ENCODE measurements around the gene ADIG.

Gene ADIG

GRCh38 chr20:38615283-38615682, 34.3 kb downstream of the ADIG start:
- TF ChIP-seq ZFX (IDR thresholded peaks at IDR 0.05), result no peak
- TF ChIP-seq CTCF (conservative IDR thresholded peaks at IDR 0.05), result no peak
- H3K27ac ChIP-seq, result no peak overlapping the region

- H3K27ac ChIP-seq, result no peak overlapping the region
- TF ChIP-seq CTCF (conservative IDR thresholded peaks at IDR 0.05) (no peak), ZFX (IDR thresholded peaks at IDR 0.05) (no peak)
Measured at GRCh38 chr20:38616457-38616856, 35.5 kb downstream of the ADIG start.

- TF ChIP-seq ZFX (IDR thresholded peaks at IDR 0.05) (no peak), CTCF (conservative IDR thresholded peaks at IDR 0.05) (no peak)
- no peak overlapping the region for H3K27ac ChIP-seq
Measured at GRCh38 chr20:38617011-38617829, 36.2 kb downstream of the ADIG start.

GRCh38 chr20:38617830-38618196, 36.8 kb downstream of the ADIG start:
- H3K27ac ChIP-seq, result no peak overlapping the region
- TF ChIP-seq ZFX (IDR thresholded peaks at IDR 0.05), result no peak

- H3K27ac ChIP-seq, result no peak overlapping the region
Measured at GRCh38 chr20:38620441-38620840, 39.4 kb downstream of the ADIG start.

GRCh38 chr20:38623061-38623460, 42.1 kb downstream of the ADIG start:
- no peak overlapping the region for H3K27ac ChIP-seq
- TF ChIP-seq CTCF (conservative IDR thresholded peaks at IDR 0.05) (no peak), ZFX (IDR thresholded peaks at IDR 0.05) (no peak)

More at GRCh38 chr20:38620441-38620840, 39.4 kb downstream of the ADIG start:
- no peak for TF ChIP-seq ZFX (IDR thresholded peaks at IDR 0.05)
- no peak for TF ChIP-seq CTCF (conservative IDR thresholded peaks at IDR 0.05)

- no peak overlapping the region for H3K27ac ChIP-seq
- no peak for TF ChIP-seq ZFX (IDR thresholded peaks at IDR 0.05)
- no peak for TF ChIP-seq CTCF (conservative IDR thresholded peaks at IDR 0.05)
Measured at GRCh38 chr20:38624084-38624483, 43.1 kb downstream of the ADIG start.

GRCh38 chr20:38625896-38626295, 44.9 kb downstream of the ADIG start:
- no peak overlapping the region for H3K27ac ChIP-seq
- TF ChIP-seq CTCF (conservative IDR thresholded peaks at IDR 0.05) (no peak), ZFX (IDR thresholded peaks at IDR 0.05) (no peak)

All from C4-2B (cell line).